ENCODE data around the gene SCP2. TPM values are rescaled to one million over a fixed set of nuclear protein-coding genes. Genes with fewer than 3 reads are reported as not detected.

Gene SCP2
- total and polyA plus RNA-seq, 2 of the 4 experiments (the other 2 are of a cell fraction) = 70.4 to 83.1 TPM

DNA sequence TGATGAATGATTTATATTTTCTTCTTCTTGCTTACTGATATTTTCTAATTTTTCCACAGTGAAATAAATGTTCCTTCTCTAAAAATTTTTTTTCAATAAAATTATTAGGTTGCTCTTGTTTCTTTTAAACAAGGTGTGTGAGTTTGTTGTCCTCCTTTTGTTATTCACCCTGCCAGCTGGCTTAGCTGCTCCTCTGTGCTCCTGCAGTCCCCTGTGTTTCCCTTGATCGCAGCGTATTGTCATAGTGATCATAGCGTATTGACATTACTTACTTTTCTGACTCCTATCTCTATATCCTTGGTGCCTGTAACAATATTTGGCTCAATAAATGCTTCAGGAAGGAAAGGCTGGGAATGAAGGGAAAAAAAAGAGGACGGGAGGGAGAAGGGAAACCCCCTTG, 110.1 kb downstream of the SCP2 start:
- POLR2A ChIA-PET (ENCODE audit: unreplicated experiment) = interaction anchor here (0.5 kb wide), 1 partner anchor 186 kb away, joined by 4 read pairs; no protein-coding TSS in a partner anchor
- Histone ChIP-seq H3K56ac (ENCODE audit: extremely low read depth, insufficient read depth, low read length) (no peak overlapping the region), H2BK15ac (ENCODE audit: low read depth, low read length) (no peak overlapping the region), H4K91ac (ENCODE audit: insufficient read depth, low read depth, low read length) (no peak overlapping the region), H3K23ac (ENCODE audit: low read depth, low read length) (no peak overlapping the region), H2BK120ac (ENCODE audit: low read depth, low read length) (no peak overlapping the region), H3K9me3 (ENCODE audit: control insufficient read depth, insufficient read depth, low read length) (no peaks in the 10 kb centered on the region), H4K20me1 (ENCODE audit: insufficient read depth, low read length) (no peaks in the 10 kb centered on the region), H3K14ac (replicated peaks; ENCODE audit: low read depth, low read length) (no peak overlapping the region), H2AK9ac (replicated peaks; ENCODE audit: low read depth, low read length, poor library complexity) (no peak overlapping the region), H4K8ac (ENCODE audit: low read depth in 2 of 2, low read length in 2 of 2) (no peak overlapping the region), H3K4me2 (ENCODE audit: low read depth, low read length) (no peak overlapping the region), H4K5ac (ENCODE audit: low read depth, low read length) (no peak overlapping the region), H2AK5ac (ENCODE audit: low read depth, low read length) (no peak overlapping the region), H2BK20ac (ENCODE audit: low read depth, low read length) (no peak overlapping the region), H3K18ac (ENCODE audit: low read depth, low read length) (no peak overlapping the region), H3K4me3 (ENCODE audit: insufficient read depth, low read depth, low read length) (no peak overlapping the region), H3K4me1 (ENCODE audit: control insufficient read depth, insufficient read depth, low read length) (no peaks in the 10 kb centered on the region), H3K9me1 (ENCODE audit: insufficient read depth, low read length) (peaks cover 4% of the 10 kb centered on the region), H2BK5ac (ENCODE audit: low read depth, low read length, poor library complexity, severe bottlenecking) (no peak overlapping the region), H3K36me3 (ENCODE audit: control insufficient read depth, insufficient read depth, low read length) (peaks cover 15% of the 10 kb centered on the region), H2AFZ (replicated peaks; ENCODE audit: low read length, poor library complexity) (no peak overlapping the region), H3K9ac (ENCODE audit: low read depth, low read length) (no peak overlapping the region), H3K79me1 (ENCODE audit: low read depth in 1 of 2, low read length in 2 of 2) (peaks cover 0 to 29% of the 10 kb centered on the region in 2 experiments; a peak in 3 of 4 replicates), H3K4ac (ENCODE audit: low read depth, low read length) (no peak overlapping the region), H3K27ac (ENCODE audit: insufficient read depth, low read length) (no peak overlapping the region), H3K27me3 (ENCODE audit: control insufficient read depth, insufficient read depth, low read length) (no peaks in the 10 kb centered on the region)
- dilution Hi-C loops (cut with HindIII; ENCODE audit: low sequenced_read_pairs, unreplicated experiment) (no loop called here), in situ Hi-C loops (cut with MboI; ENCODE audit: low sequenced_read_pairs) (no loop called here), intact Hi-C loops (cut with micrococcal nuclease) (no loop called here)
- BruUV-seq (replicated peaks) = no TSS peak
- no CpG with 5 or more reads among the region's 4 CpGs for WGBS, 2 experiments (ENCODE audit: extremely low coverage in 2 of 2, insufficient read length in 1 of 2)
- ATAC-seq (ENCODE audit: low read depth) = no peak
- TF ChIP-seq SMC3 (IDR thresholded peaks at IDR 0.05; ENCODE audit: low read depth, low read length) = no peak
- TF ChIP-seq, protein P1, sequence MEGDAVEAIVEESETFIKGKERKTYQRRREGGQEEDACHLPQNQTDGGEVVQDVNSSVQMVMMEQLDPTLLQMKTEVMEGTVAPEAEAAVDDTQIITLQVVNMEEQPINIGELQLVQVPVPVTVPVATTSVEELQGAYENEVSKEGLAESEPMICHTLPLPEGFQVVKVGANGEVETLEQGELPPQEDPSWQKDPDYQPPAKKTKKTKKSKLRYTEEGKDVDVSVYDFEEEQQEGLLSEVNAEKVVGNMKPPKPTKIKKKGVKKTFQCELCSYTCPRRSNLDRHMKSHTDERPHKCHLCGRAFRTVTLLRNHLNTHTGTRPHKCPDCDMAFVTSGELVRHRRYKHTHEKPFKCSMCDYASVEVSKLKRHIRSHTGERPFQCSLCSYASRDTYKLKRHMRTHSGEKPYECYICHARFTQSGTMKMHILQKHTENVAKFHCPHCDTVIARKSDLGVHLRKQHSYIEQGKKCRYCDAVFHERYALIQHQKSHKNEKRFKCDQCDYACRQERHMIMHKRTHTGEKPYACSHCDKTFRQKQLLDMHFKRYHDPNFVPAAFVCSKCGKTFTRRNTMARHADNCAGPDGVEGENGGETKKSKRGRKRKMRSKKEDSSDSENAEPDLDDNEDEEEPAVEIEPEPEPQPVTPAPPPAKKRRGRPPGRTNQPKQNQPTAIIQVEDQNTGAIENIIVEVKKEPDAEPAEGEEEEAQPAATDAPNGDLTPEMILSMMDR (conservative IDR thresholded peaks at IDR 0.05; ENCODE audit: low read depth, low read length) = no peak
- DNase-seq = no peak
- CTCF ChIA-PET = interaction anchor here (0.7 kb wide), 1 partner anchor 42 kb away, joined by 3 read pairs; no protein-coding TSS in a partner anchor
